ENCODE measurements around the gene POP4.

POP4 gene

DNA sequence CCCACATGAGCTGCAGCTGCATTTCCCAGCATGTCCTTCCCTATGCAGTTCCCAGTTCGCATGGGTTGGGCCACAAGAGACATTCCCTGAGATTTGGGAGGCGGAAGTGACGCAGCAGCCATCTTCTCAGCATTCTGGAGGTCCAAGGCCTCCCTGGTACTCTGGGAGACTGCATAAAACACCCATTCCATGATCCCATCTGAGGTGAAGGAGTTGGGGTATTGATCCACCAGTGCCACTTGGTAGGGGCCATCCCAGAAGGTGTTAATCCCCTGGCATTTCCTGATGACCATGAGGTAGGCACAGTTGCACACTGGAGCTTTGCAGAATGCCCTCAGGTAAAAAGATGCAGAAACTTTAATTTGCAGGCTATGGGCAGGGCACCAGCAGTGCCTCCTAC, 25.4 kb downstream of the POP4 start:
- Mint-ChIP-seq H3K36me3 (ENCODE audit: insufficient read depth) (no peaks in the 10 kb centered on the region), H3K4me1 (no peaks in the 10 kb centered on the region), H3K27me3 (no peaks in the 10 kb centered on the region), H3K9me3 (no peaks in the 10 kb centered on the region), H3K4me3 (no peak overlapping the region), H3K27ac (ENCODE audit: low read depth) (no peak overlapping the region)
- ATAC-seq (replicated peaks; ENCODE audit: extremely low read depth, poor library complexity, severe bottlenecking), result no peak
- DNase-seq (ENCODE audit: low spot score in 2 of 2), result no peak

DNA sequence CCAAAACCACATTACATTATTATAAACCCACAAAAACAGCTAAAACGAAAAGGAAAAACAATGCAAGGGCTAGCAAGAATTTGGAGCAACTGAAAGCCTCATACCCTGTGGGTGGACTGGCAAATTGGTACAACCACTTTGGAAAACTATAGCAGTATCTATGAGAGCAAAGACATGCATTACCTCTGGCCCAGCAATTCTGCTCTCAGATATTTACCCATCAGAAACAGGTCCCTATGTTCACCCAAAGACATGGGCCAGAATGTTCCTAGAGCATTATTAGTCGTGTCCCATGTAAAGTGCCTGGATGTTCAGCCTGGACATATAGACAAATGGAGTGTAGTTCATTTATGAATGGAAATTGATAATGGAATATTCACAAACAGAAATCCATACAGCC, 27.9 kb downstream of the POP4 start:
- H3K4me1 Mint-ChIP-seq, result no peaks in the 10 kb centered on the region
- no peaks in the 10 kb centered on the region for H3K36me3 Mint-ChIP-seq (ENCODE audit: insufficient read depth)
- H3K27me3 Mint-ChIP-seq, result no peaks in the 10 kb centered on the region
- DNase-seq (ENCODE audit: low spot score in 2 of 2), result no peak
- ATAC-seq (replicated peaks; ENCODE audit: extremely low read depth, poor library complexity, severe bottlenecking), result no peak
- H3K27ac Mint-ChIP-seq (ENCODE audit: low read depth), result no peak overlapping the region
- no peak overlapping the region for H3K4me3 Mint-ChIP-seq
- H3K9me3 Mint-ChIP-seq, result no peaks in the 10 kb centered on the region

DNA sequence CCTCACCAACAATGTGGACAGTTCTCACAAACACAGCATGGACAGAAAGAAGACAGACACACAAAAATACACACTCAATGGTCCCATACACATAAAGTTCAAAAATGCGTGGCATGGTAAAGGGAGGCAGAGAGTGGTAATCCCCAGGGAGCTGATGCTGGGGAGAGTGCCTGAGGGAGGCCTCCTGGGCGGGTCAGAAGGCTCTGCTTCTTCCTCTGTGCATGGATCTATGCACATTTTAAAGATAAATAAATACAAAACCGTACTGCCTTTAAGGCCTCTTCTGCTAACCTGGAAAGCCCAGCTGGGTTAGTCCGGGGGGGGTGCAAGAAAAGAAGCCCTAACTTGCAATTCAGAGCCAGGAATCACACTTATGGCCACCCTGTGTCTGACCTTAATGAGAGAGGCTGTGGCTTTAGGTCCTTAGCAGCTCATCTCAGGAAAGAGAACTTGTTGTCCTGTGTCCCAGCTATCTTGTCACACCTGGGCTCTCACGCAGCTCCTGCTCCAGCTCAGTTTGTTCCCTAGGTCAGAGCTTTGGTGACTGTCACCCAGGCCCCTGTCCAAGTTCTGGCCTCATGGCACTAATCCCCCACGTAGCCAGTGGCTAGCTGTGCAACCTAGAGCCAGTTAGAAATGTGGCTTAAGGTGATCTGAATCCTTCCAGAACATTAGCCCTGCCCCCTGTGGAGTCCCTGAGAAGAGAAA, 28.5 kb downstream of the POP4 start:
- no peak overlapping the region for H3K27ac Mint-ChIP-seq (ENCODE audit: low read depth)
- ATAC-seq (replicated peaks; ENCODE audit: extremely low read depth, poor library complexity, severe bottlenecking) (no peak), DNase-seq (ENCODE audit: low spot score in 2 of 2) (no peak)
- H3K4me1 Mint-ChIP-seq, result no peaks in the 10 kb centered on the region
- no peak overlapping the region for H3K4me3 Mint-ChIP-seq
- no peaks in the 10 kb centered on the region for H3K9me3 Mint-ChIP-seq
- no peaks in the 10 kb centered on the region for H3K36me3 Mint-ChIP-seq (ENCODE audit: insufficient read depth)
- no peaks in the 10 kb centered on the region for H3K27me3 Mint-ChIP-seq

DNA sequence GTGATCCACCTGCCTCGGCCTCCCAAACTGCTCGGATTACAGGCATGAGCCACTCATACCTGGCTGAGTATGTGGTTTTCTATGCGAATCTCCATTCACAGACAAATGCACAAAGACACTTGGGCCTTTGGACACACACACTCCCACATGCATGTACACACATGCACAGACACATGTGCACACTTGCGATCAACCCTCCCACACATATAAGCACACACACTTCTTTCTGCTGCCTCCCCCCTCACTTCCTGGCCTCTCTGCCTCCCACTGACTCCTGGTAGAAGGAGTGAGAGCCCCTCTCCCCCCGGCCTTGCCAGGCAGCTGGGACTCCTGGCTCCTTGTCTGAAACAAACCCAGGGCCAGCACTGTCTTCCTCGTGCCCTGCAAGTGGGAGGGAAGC, 29.9 kb downstream of the POP4 start:
- no peaks in the 10 kb centered on the region for H3K27me3 Mint-ChIP-seq
- no peak overlapping the region for H3K4me3 Mint-ChIP-seq
- H3K36me3 Mint-ChIP-seq (ENCODE audit: insufficient read depth), result no peaks in the 10 kb centered on the region
- no peaks in the 10 kb centered on the region for H3K9me3 Mint-ChIP-seq
- ATAC-seq (replicated peaks; ENCODE audit: extremely low read depth, poor library complexity, severe bottlenecking) (no peak), DNase-seq (ENCODE audit: low spot score in 2 of 2) (no peak)
- H3K4me1 Mint-ChIP-seq, result no peaks in the 10 kb centered on the region
- H3K27ac Mint-ChIP-seq (ENCODE audit: low read depth), result no peak overlapping the region

DNA sequence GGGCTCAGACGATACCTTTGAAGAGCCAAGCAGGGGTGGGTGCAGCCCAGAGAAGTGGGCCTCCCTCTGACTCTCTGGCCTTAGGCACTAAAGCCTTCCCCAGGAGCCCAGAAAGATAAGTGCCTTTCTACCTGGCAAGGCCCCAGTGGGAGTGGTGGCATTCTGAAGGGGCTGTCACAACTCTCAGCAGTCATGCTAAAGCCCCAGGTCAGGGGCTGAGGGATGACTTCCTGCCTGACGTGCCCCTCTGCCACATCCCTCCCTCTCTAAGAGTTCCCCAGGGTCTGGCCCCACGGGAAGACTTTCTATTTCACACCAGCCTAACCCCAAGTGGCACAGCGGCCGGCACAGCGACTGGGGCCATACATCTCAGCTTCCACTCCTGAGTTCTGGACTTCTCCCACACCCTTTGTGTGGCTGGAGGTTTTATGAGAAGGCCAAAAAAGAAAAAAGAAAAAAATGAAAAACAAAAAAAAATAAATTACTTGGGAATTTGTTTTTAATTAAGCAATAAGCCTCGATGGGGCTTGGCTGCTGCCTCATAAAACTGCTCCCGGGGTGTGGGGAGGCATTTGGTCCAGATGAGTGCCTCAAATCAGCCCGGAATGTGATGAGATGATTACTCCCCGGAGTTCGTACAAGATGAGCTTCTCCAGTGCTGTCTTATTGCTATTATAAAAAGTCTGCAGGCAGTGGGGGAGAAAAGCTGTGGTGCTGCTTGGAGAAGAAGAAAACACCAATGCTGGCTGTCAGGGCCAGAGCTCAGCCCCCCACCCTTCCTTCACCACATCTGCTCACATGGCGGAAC, 30.7 kb downstream of the POP4 start:
- DNase-seq (ENCODE audit: low spot score in 2 of 2) (no peak), ATAC-seq (replicated peaks; ENCODE audit: extremely low read depth, poor library complexity, severe bottlenecking) (no peak)
- H3K27ac Mint-ChIP-seq (ENCODE audit: low read depth), result no peak overlapping the region
- H3K36me3 Mint-ChIP-seq (ENCODE audit: insufficient read depth), result no peaks in the 10 kb centered on the region
- no peak overlapping the region for H3K4me3 Mint-ChIP-seq
- H3K4me1 Mint-ChIP-seq, result no peaks in the 10 kb centered on the region
- H3K9me3 Mint-ChIP-seq, result no peaks in the 10 kb centered on the region
- no peaks in the 10 kb centered on the region for H3K27me3 Mint-ChIP-seq

DNA sequence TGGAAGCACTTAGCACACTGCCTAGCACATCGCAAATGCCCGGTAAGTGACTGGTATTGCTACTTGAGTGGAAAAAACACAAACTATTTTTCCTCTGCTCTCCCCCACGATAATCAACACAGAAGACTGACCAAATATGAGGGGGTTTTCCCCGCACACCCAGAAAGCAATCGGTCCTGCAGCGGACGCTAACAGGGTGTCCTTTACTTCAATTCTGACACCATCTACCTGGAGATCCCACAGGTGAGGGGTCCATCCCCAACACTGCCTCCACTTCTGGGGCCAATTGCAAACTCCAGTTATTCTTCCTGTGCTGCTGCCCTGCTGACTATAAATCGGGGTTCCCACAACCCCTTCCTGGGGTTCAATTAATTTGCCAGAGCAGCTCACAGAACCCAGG, 33.0 kb downstream of the POP4 start:
- ATAC-seq (replicated peaks; ENCODE audit: extremely low read depth, poor library complexity, severe bottlenecking) (no peak), DNase-seq (ENCODE audit: low spot score in 2 of 2) (no peak)
- Mint-ChIP-seq H3K36me3 (ENCODE audit: insufficient read depth) (no peaks in the 10 kb centered on the region), H3K9me3 (no peaks in the 10 kb centered on the region), H3K27ac (ENCODE audit: low read depth) (no peak overlapping the region), H3K4me1 (no peaks in the 10 kb centered on the region), H3K27me3 (no peaks in the 10 kb centered on the region), H3K4me3 (no peak overlapping the region)

DNA sequence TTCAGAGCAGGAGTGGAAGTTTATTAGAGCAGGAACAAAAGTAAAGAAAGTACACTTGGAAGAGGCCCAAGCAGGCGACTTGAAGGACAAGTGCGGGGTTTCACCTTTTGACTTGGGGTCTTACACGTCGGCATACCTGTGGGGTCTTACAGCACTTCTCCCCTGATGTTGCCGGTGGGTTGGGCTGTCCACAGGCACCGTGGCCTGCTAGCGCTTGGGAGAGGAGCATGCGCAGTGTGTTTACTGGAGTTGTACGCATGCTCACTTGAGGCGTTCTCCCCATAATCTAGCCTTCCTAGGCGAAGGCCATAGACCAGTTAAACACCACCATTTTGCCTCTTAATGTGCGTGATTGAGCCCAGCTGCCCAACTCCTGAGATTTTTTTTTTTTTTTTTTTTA, 34.1 kb downstream of the POP4 start:
- ATAC-seq (replicated peaks; ENCODE audit: extremely low read depth, poor library complexity, severe bottlenecking) (no peak), DNase-seq (ENCODE audit: low spot score in 2 of 2) (no peak)
- Mint-ChIP-seq H3K9me3 (no peaks in the 10 kb centered on the region), H3K4me3 (no peak overlapping the region), H3K36me3 (ENCODE audit: insufficient read depth) (no peaks in the 10 kb centered on the region), H3K27ac (ENCODE audit: low read depth) (no peak overlapping the region), H3K27me3 (no peaks in the 10 kb centered on the region), H3K4me1 (peaks cover 6% of the 10 kb centered on the region)

DNA sequence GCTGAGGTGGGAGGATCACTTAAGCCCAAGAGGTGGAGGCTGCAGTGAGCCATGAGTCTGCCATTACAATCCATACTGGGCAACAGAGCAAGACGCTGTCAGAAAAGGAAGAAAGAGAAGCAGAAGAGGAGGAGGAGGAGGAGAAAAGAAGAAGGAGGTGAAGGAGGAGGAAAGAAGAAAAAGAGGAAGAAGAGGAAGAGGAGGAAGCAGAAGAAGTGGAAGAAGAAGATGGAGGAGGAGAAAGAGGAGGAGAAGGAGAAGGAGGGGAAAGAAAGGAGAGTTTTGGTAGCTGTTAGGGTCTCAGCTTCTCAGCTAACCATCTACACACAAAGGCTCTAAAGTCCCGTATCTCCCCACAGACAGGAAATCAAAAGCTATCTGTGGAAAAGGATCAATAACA, 35.5 kb downstream of the POP4 start:
- peaks cover 19% of the 10 kb centered on the region for H3K4me1 Mint-ChIP-seq
- H3K36me3 Mint-ChIP-seq (ENCODE audit: insufficient read depth), result no peaks in the 10 kb centered on the region
- H3K9me3 Mint-ChIP-seq, result no peaks in the 10 kb centered on the region
- no peak overlapping the region for H3K4me3 Mint-ChIP-seq
- H3K27me3 Mint-ChIP-seq, result no peaks in the 10 kb centered on the region
- DNase-seq (ENCODE audit: low spot score in 2 of 2) (no peak), ATAC-seq (replicated peaks; ENCODE audit: extremely low read depth, poor library complexity, severe bottlenecking) (no peak)
- H3K27ac Mint-ChIP-seq (ENCODE audit: low read depth), result no peak overlapping the region

DNA sequence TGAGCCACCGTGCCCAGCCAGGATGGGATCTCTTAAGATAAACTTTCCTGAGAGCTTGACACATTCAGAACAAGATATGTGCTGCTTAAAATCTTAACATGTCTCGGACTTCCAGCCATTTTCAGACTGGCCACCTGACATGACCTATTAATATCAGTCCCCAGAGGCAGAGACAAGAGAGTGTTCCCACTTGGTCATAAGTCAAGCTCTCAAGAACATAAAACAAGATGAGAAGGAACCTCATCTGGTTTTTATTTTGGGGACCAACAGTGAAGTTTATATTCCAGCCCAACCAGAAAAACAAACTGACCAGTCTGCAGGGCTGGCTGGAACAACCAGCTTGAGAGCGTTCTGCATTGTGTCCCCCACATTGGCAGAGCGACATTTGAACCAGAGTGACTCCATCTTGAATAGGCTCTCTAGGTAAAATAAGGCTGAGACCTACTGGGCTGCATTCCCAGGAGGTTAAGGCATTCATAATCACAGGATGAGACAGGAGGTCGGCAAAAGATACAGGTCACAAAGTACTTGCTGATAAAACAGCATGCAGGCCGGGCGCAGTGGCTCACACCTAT, 37.4 kb downstream of the POP4 start:
- Mint-ChIP-seq H3K27me3 (no peaks in the 10 kb centered on the region), H3K9me3 (no peaks in the 10 kb centered on the region), H3K4me1 (peaks cover 19% of the 10 kb centered on the region), H3K27ac (ENCODE audit: low read depth) (no peak overlapping the region), H3K4me3 (no peak overlapping the region), H3K36me3 (ENCODE audit: insufficient read depth) (no peaks in the 10 kb centered on the region)
- no peak for ATAC-seq (replicated peaks; ENCODE audit: extremely low read depth, poor library complexity, severe bottlenecking)
- no peak for DNase-seq (ENCODE audit: low spot score in 2 of 2)

DNA sequence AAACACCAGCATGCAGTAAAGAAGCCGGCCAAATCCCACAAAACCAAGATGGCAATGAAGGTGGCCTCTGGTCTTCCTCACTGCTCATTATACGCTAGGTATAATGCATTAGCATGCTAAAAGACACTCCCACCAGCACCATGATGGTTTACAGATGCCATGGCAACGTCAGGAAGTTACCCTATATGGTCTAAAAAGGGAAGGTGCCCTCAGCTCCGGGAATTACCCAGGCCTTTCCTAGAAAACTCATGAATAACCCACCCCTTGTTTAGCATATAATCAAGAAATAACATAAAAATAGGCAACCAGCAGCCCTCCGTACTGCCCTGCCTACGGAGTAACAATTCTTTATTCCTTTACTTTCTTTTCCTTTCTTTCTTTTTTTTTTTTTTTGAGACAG, 38.1 kb downstream of the POP4 start:
- ATAC-seq (replicated peaks; ENCODE audit: extremely low read depth, poor library complexity, severe bottlenecking) (no peak), DNase-seq (ENCODE audit: low spot score in 2 of 2) (no peak)
- Mint-ChIP-seq H3K4me1 (peaks cover 19% of the 10 kb centered on the region), H3K27me3 (no peaks in the 10 kb centered on the region), H3K9me3 (no peaks in the 10 kb centered on the region), H3K27ac (ENCODE audit: low read depth) (no peak overlapping the region), H3K36me3 (ENCODE audit: insufficient read depth) (no peaks in the 10 kb centered on the region), H3K4me3 (no peak overlapping the region)

DNA sequence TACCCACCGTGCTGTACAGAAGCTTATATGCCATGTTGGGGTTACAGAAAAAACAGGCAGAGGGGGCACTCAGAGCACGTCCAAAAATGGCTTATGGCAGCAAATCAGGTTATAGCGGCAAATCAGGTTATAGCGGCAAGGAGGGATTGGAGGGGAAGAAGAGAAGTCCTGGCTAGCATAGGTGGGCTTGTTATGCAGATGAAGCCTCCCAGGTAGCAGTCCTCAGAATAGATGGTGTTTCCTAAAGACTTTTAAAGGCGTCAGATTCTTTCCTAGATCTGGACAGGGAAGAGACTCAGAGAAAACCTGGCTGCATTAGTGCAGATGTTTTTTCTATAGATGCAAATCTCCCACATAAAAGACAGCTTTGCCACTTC, 39.4 kb downstream of the POP4 start:
- peak overlapping the region; percentile 77 for H3K27ac Mint-ChIP-seq (ENCODE audit: low read depth)
- no peaks in the 10 kb centered on the region for H3K36me3 Mint-ChIP-seq (ENCODE audit: insufficient read depth)

DNA sequence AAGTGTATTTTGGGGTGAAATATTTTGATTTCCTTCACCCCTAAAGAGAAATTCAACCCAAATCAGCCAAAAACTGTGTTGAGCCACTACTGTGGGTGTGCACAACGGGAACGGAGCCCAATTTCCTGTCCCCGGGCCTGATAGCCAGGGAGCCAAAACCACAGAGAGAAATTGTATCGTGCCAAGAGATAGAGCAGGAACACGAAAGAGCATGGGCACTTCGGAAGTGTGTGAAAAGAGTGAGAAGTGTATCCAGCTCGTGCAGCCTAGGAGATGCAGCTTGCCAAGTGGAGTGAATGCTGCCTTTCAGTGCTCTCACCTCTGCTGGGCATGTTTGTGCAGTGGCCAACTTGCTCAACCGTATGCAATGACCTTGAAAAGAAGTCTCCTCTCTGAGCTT, 39.8 kb downstream of the POP4 start:
- H3K9me3 Mint-ChIP-seq, result no peaks in the 10 kb centered on the region
- ATAC-seq (replicated peaks; ENCODE audit: extremely low read depth, poor library complexity, severe bottlenecking) (no peak), DNase-seq (ENCODE audit: low spot score in 2 of 2) (no peak)
- H3K4me3 Mint-ChIP-seq, result peak overlapping the region; percentile 33
- peaks cover 19% of the 10 kb centered on the region for H3K4me1 Mint-ChIP-seq
- no peaks in the 10 kb centered on the region for H3K36me3 Mint-ChIP-seq (ENCODE audit: insufficient read depth)
- peak overlapping the region; percentile 77 for H3K27ac Mint-ChIP-seq (ENCODE audit: low read depth)
- H3K27me3 Mint-ChIP-seq, result no peaks in the 10 kb centered on the region

More for the DNA sequence above, 39.4 kb downstream of the POP4 start:
- no peak for DNase-seq (ENCODE audit: low spot score in 2 of 2)
- peak overlapping the region; percentile 33 for H3K4me3 Mint-ChIP-seq
- H3K27me3 Mint-ChIP-seq, result no peaks in the 10 kb centered on the region
- no peak for ATAC-seq (replicated peaks; ENCODE audit: extremely low read depth, poor library complexity, severe bottlenecking)
- H3K9me3 Mint-ChIP-seq, result no peaks in the 10 kb centered on the region
- H3K4me1 Mint-ChIP-seq, result peaks cover 19% of the 10 kb centered on the region

DNA sequence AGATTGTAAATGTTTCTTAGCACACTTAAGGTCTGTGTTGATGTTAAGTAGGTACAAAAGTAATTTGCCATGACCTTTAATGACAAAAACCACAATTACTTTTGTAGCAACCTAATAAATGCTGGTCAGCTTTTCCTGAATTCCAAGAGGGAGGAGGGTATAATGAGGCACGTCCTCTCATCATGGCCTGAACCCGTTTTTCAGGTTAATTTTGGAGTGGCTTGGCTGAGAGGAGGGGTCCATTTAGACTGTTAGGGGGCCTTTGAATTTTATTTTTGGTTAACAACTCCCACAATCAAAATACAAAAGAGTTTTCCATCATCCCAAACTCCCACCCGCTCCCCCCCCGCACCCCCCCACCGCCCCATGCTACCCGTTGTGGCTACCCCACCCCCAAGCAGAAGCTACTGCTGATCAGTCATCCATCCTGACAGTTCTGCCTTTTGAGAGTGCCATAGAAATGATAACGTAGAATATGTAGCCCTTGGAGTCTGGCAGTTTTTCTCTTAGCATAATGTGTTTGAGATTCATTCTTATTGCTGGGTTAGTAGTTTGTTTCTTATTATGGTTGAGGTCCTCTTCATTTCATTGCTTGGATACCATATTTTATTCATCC, 44.8 kb downstream of the POP4 start:
- ATAC-seq (replicated peaks; ENCODE audit: extremely low read depth, poor library complexity, severe bottlenecking) (no peak), DNase-seq (ENCODE audit: low spot score in 2 of 2) (no peak)
- Mint-ChIP-seq H3K4me3 (peak overlapping the region; percentile 16), H3K36me3 (ENCODE audit: insufficient read depth) (no peaks in the 10 kb centered on the region), H3K27me3 (no peaks in the 10 kb centered on the region), H3K4me1 (peaks cover 30% of the 10 kb centered on the region), H3K27ac (ENCODE audit: low read depth) (no peak overlapping the region), H3K9me3 (no peaks in the 10 kb centered on the region)
